Endothelial cell (in vitro differentiated cells): ENCODE measurements around the gene IFT88. TPM values are rescaled to one million over a fixed set of nuclear protein-coding genes. Genes with fewer than 3 reads are reported as not detected.

Experiments used
- DNase-seq: peaks from one replicate; pipeline ENCODE4 v3.0.0; 2021; ENCODE audit warnings: low spot score
- H3K27ac Mint-ChIP-seq: one replicate; pipeline ENCODE4 v1.8.0; 2021; ENCODE audit warnings: mixed read lengths, inconsistent platforms; ENCODE audit not compliant: unreplicated experiment
- H3K27me3 Mint-ChIP-seq: one replicate; pipeline ENCODE4 v1.8.0; 2021; ENCODE audit warnings: mild to moderate bottlenecking, moderate library complexity, mixed read lengths, inconsistent platforms; ENCODE audit not compliant: unreplicated experiment
- H3K36me3 Mint-ChIP-seq: one replicate; pipeline ENCODE4 v1.8.0; 2021; ENCODE audit warnings: mild to moderate bottlenecking, low read depth, mixed read lengths, inconsistent platforms; ENCODE audit not compliant: unreplicated experiment
- H3K4me1 Mint-ChIP-seq: one replicate; pipeline ENCODE4 v1.8.0; 2021; ENCODE audit warnings: mild to moderate bottlenecking, mixed read lengths, inconsistent platforms; ENCODE audit not compliant: unreplicated experiment
- H3K4me3 Mint-ChIP-seq: one replicate; pipeline ENCODE4 v1.8.0; 2021; ENCODE audit warnings: mild to moderate bottlenecking, mixed read lengths, inconsistent platforms; ENCODE audit not compliant: unreplicated experiment
- H3K9me3 Mint-ChIP-seq: one replicate; pipeline ENCODE4 v1.8.0; 2021; ENCODE audit warnings: mixed read lengths, inconsistent platforms; ENCODE audit not compliant: unreplicated experiment
- total RNA-seq: library from RNA; stranded (reverse); fragmentation: NEBNext Ultra II Directional; extraction: Animal tissue kit (Norgen Biotek cat#: 25700); gene quantifications from one replicate; pipeline ENCODE4 v1.2.1, GENCODE V29; 2021; ENCODE audit not compliant: unreplicated experiment
- TF ChIP-seq, protein P1 (sequence below): fragments of 200-600 bp; sonication (generic); IDR thresholded peaks from one replicate; pipeline ENCODE4 v1.5.0; 2021; ENCODE audit warnings: antibody characterized with exemption; ENCODE audit not compliant: unreplicated experiment

The IFT88 gene
- total RNA-seq, 1 donor from 2014 or later, result 7.8 TPM

DNA sequence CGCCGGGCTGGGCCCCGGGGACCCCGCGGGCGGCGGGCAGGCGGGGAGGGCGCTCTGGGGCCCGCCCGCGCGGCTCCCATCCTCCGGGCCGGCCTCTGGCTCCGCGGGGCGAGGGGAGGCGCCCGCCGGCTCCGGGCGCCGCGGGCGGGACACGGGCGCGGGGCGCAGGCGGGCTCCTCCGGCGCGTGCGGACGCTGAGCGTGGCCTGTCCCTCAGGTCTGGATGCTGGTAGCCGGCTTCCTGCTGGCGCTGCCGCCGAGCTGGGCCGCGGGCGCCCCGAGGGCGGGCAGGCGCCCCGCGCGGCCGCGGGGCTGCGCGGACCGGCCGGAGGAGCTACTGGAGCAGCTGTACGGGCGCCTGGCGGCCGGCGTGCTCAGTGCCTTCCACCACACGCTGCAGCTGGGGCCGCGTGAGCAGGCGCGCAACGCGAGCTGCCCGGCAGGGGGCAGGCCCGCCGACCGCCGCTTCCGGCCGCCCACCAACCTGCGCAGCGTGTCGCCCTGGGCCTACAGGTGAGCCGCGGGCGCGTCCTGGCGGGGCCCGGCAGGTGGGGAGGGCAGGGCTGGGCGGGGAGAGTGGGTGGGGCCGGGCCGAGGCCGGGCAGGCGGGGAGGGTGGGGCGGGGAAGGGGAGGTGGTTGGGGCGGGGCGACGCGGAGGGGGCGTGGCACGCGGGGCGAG is 137.0 kb downstream of the IFT88 start:
- Mint-ChIP-seq H3K9me3 (no peaks in the 10 kb centered on the region), H3K27ac (no peak overlapping the region), H3K36me3 (peaks cover 3% of the 10 kb centered on the region), H3K27me3 (peaks cover 20% of the 10 kb centered on the region), H3K4me1 (peaks cover 2% of the 10 kb centered on the region), H3K4me3 (no peak overlapping the region)
- TF ChIP-seq, protein P1, sequence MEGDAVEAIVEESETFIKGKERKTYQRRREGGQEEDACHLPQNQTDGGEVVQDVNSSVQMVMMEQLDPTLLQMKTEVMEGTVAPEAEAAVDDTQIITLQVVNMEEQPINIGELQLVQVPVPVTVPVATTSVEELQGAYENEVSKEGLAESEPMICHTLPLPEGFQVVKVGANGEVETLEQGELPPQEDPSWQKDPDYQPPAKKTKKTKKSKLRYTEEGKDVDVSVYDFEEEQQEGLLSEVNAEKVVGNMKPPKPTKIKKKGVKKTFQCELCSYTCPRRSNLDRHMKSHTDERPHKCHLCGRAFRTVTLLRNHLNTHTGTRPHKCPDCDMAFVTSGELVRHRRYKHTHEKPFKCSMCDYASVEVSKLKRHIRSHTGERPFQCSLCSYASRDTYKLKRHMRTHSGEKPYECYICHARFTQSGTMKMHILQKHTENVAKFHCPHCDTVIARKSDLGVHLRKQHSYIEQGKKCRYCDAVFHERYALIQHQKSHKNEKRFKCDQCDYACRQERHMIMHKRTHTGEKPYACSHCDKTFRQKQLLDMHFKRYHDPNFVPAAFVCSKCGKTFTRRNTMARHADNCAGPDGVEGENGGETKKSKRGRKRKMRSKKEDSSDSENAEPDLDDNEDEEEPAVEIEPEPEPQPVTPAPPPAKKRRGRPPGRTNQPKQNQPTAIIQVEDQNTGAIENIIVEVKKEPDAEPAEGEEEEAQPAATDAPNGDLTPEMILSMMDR, result peak; percentile 42
- peak; percentile 79 for DNase-seq

DNA sequence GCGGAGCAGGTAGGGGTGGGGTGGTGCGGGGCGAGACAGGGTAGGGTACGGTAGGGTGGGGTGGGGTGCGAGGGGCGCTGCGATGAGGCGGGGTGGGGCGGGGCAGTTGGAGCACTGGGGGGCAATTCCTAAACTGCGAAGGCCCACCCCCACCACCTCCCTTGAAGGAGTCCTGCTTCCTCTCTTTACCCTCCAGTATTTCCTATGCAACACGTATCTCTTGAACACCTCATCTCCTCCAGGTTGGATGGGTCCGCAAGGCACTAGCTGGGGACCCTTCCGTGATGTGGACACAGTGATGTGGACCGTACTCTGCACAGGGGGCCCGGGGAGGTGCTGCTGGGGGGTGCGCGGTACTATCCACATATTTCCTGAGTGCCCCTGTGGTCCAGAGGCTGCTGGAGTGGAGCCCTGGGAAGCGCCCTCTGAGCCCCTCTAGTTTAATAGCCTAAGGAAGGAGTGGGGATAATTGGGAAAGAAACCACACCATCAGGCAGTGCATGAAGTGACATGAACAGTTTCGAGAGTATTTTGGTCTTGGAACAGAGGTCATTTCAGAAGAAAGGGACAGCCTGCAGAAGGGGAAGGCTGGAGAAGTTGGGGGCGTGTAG is 137.6 kb downstream of the IFT88 start:
- no peaks in the 10 kb centered on the region for H3K9me3 Mint-ChIP-seq
- H3K4me3 Mint-ChIP-seq, result peak overlapping the region; percentile 88
- H3K27ac Mint-ChIP-seq, result no peak overlapping the region
- H3K27me3 Mint-ChIP-seq, result peaks cover 20% of the 10 kb centered on the region
- TF ChIP-seq, protein P1, result peak; percentile 5
- peaks cover 3% of the 10 kb centered on the region for H3K36me3 Mint-ChIP-seq
- H3K4me1 Mint-ChIP-seq, result peaks cover 2% of the 10 kb centered on the region
- DNase-seq, result no peak

DNA sequence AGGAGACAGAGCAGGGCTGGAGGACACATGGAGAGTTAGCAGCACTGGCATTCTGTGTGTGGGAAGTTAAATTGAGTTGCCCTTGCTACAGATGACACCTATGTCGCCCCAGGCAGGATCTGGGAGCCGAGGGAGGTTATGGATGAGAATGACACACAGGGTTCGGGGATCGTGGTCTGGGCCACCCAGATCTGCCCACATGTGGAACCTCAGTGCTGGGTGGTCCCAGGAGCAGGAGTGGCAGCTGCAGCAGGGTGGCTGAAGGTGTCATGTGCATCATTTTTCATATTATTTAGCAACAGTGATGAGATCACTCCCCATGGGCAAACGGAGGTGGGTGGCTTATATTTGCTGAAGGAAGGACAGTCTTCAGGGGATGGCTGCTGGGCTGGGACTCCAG is 139.7 kb downstream of the IFT88 start:
- H3K36me3 Mint-ChIP-seq, result peaks cover 3% of the 10 kb centered on the region
- H3K27me3 Mint-ChIP-seq, result peaks cover 16% of the 10 kb centered on the region
- TF ChIP-seq, protein P1, result no peak

DNA sequence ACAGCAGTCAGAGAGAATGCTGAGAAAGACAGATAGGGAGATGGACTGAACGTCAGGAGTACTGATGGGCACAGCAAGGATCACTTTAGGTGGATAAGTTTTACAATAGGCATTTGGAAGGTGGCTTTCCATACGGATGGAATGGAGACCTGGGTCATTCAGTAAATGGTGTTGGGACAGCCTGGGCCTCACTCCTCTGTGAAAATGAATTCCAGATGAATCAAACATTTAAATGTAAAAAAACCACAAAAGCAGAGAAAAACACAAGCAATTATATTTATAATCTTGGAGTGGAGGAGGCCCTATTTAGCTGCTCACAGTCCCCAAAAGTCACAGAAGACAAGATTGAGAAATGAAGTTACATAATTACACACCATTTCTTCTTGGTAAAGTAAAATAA is 141.3 kb downstream of the IFT88 start:
- Mint-ChIP-seq H3K36me3 (no peaks in the 10 kb centered on the region), H3K27ac (no peak overlapping the region), H3K4me3 (no peak overlapping the region), H3K27me3 (peaks cover 11% of the 10 kb centered on the region), H3K4me1 (no peaks in the 10 kb centered on the region), H3K9me3 (no peaks in the 10 kb centered on the region)
- TF ChIP-seq, protein P1, result no peak
- DNase-seq, result no peak

More for the DNA sequence above, 139.7 kb downstream of the IFT88 start:
- Mint-ChIP-seq H3K9me3 (no peaks in the 10 kb centered on the region), H3K4me3 (peak overlapping the region; percentile 47), H3K27ac (no peak overlapping the region), H3K4me1 (peaks cover 2% of the 10 kb centered on the region)
- DNase-seq, result no peak

DNA sequence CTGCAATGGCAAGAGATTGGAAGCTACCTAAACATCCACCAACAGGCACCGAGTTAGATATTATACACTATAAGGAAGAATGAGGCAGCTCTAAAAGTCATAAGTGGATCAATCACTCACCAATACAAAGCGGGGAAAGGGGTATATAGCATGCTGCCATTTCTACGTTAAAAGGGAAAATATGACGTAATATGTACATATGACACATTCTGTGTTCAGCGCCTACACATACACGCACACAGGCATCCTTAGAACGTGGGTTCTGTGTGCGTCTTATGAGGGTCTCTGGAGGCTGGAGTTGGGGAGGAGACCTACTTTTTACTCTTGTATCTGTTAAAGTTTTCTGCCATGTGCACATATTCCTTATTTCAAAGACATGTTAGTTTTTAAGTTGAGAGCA is 142.4 kb downstream of the IFT88 start:
- no peaks in the 10 kb centered on the region for H3K4me1 Mint-ChIP-seq
- peaks cover 12% of the 10 kb centered on the region for H3K27me3 Mint-ChIP-seq
- TF ChIP-seq, protein P1, result no peak
- DNase-seq, result no peak
- H3K27ac Mint-ChIP-seq, result no peak overlapping the region
- no peaks in the 10 kb centered on the region for H3K9me3 Mint-ChIP-seq
- no peaks in the 10 kb centered on the region for H3K36me3 Mint-ChIP-seq
- no peak overlapping the region for H3K4me3 Mint-ChIP-seq
